Measurements from ENCODE around the gene IRAG1.
"Not testable (repeated sequence)": the region's sequence is repeated elsewhere in the genome, so short reads cannot be mapped to it uniquely, and the experiment has no call there.

Gene IRAG1

GRCh38 chr11:10683429-10683828 is 10.1 kb downstream of the IRAG1 start:
- Mint-ChIP-seq H3K9me3 (no peaks in the 10 kb centered on the region), H3K4me3 (no peak overlapping the region), H3K4me1 (ENCODE audit: low read depth) (no peaks in the 10 kb centered on the region), H3K27me3 (peaks cover 11% of the 10 kb centered on the region), H3K27ac (no peak overlapping the region), H3K36me3 (ENCODE audit: low read depth) (no peaks in the 10 kb centered on the region)

DNA sequence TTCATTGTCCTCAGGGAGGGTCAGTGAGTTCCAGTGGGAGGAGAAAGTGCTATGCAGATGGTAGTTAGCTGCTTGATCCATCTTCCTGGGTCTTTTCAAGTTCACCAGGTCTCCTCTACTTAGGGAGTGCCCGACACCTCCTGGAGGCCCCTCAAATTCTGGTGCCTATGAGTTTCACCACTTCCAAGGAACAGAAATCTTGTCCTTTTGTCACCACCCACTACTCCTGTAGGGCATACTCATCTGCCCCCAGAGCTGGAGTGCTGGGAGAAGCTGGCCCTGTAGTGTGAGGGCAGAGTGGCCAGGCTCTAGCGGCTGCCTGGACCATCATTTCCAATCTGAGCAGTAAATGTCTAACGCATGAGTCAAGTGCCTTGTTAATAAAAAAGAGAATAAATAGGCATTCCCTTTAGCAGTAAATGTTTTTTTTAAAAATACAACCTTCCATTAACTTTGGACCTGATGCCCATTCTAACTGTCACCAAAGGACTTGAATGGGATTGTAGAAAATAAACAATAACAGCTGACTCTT is 12.5 kb downstream of the IRAG1 start:
- no peaks in the 10 kb centered on the region for H3K9me3 Mint-ChIP-seq
- H3K27me3 Mint-ChIP-seq: peaks cover 23% of the 10 kb centered on the region
- no peaks in the 10 kb centered on the region for H3K4me1 Mint-ChIP-seq (ENCODE audit: low read depth)

DNA sequence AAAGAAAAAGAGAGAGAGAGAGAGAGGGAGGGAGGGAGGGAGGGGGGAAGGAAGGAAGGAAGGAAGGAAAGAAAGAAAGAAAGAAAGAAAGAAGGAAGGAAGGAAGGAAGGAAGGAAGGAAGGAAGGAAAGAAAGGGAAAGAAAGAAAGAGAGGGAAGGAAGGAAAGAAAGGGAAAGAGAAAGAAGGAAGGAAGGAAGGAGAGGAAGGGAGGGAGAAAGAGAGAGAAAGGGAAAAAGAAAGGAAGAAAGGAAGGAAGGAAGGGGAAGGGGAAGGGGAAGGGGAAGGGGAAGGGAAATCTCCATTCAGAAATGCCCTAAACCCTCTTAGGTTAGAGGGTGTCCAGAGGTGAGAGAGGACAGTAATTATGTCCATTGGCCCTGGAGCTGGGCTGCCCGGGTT is 13.3 kb downstream of the IRAG1 start:
- not testable (repeated sequence) for H3K9me3 Mint-ChIP-seq; H3K27ac Mint-ChIP-seq; H3K36me3 Mint-ChIP-seq (ENCODE audit: low read depth); H3K4me3 Mint-ChIP-seq; H3K4me1 Mint-ChIP-seq (ENCODE audit: low read depth)
- H3K27me3 Mint-ChIP-seq: peaks cover 30% of the 10 kb centered on the region

More for the DNA sequence above, 12.5 kb downstream of the IRAG1 start:
- no peaks in the 10 kb centered on the region for H3K36me3 Mint-ChIP-seq (ENCODE audit: low read depth)
- no peak overlapping the region for H3K27ac Mint-ChIP-seq
- no peak overlapping the region for H3K4me3 Mint-ChIP-seq

DNA sequence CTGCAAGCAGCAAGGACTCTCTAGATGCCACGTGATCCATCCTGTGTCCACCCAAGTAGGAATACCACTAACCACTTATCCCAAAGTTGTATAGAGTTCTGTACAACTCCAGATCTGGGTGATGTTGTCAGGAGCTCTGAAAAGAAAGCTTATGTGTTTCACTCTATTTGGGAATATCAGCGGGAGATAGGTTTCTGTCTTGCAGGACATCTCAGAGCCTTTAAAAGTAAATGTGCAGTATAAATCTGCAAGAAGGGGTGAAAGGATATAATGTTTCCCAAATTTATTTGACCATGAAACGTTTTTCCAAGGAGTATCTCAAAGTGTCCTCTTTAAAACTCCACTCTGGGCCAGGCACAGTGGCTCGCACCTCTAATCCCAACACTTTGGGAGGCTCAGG is 13.9 kb downstream of the IRAG1 start:
- Mint-ChIP-seq H3K27me3 (peaks cover 34% of the 10 kb centered on the region), H3K27ac (no peak overlapping the region), H3K4me1 (ENCODE audit: low read depth) (no peaks in the 10 kb centered on the region), H3K9me3 (no peaks in the 10 kb centered on the region), H3K4me3 (no peak overlapping the region), H3K36me3 (ENCODE audit: low read depth) (no peaks in the 10 kb centered on the region)

GRCh38 chr11:10678101-10678500 is 15.5 kb downstream of the IRAG1 start:
- Mint-ChIP-seq H3K27ac (no peak overlapping the region), H3K4me3 (no peak overlapping the region), H3K4me1 (ENCODE audit: low read depth) (no peaks in the 10 kb centered on the region), H3K27me3 (peaks cover 46% of the 10 kb centered on the region), H3K36me3 (ENCODE audit: low read depth) (no peaks in the 10 kb centered on the region), H3K9me3 (no peaks in the 10 kb centered on the region)

DNA sequence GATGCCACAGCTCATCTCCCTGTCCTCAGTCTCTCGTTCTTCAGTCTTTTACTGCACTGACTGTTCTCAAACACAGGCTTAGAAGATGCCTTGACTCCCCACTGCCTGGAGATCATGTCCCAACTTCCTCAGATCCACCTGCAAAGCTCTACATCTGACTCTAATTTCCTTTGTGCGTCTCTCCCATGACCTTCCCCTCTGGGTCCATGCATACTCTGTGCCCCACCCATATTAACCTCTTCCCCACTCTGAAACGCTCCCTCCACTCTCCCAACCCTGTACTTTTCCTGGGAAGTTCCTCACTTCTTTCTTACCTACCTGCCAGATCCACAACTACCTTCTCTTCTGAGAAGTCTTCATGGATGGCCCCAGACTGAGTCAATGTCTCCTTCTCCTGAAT is 16.6 kb downstream of the IRAG1 start:
- no peak overlapping the region for H3K27ac Mint-ChIP-seq

GRCh38 chr11:10674911-10675440 is 18.6 kb downstream of the IRAG1 start:
- Mint-ChIP-seq H3K9me3 (no peaks in the 10 kb centered on the region), H3K27me3 (peaks cover 52% of the 10 kb centered on the region), H3K27ac (no peak overlapping the region), H3K4me1 (ENCODE audit: low read depth) (no peaks in the 10 kb centered on the region), H3K36me3 (ENCODE audit: low read depth) (no peaks in the 10 kb centered on the region), H3K4me3 (no peak overlapping the region)

More for the DNA sequence above, 16.6 kb downstream of the IRAG1 start:
- no peaks in the 10 kb centered on the region for H3K9me3 Mint-ChIP-seq
- H3K36me3 Mint-ChIP-seq (ENCODE audit: low read depth): no peaks in the 10 kb centered on the region
- H3K4me3 Mint-ChIP-seq: no peak overlapping the region
- peaks cover 49% of the 10 kb centered on the region for H3K27me3 Mint-ChIP-seq
- no peaks in the 10 kb centered on the region for H3K4me1 Mint-ChIP-seq (ENCODE audit: low read depth)

GRCh38 chr11:10674440-10674855 is 19.1 kb downstream of the IRAG1 start:
- Mint-ChIP-seq H3K4me1 (ENCODE audit: low read depth) (no peaks in the 10 kb centered on the region), H3K36me3 (ENCODE audit: low read depth) (no peaks in the 10 kb centered on the region), H3K27me3 (peaks cover 49% of the 10 kb centered on the region)

GRCh38 chr11:10673501-10674062 is 20.0 kb downstream of the IRAG1 start:
- no peak overlapping the region for H3K27ac Mint-ChIP-seq
- no peaks in the 10 kb centered on the region for H3K9me3 Mint-ChIP-seq
- no peaks in the 10 kb centered on the region for H3K36me3 Mint-ChIP-seq (ENCODE audit: low read depth)
- no peaks in the 10 kb centered on the region for H3K4me1 Mint-ChIP-seq (ENCODE audit: low read depth)
- no peak overlapping the region for H3K4me3 Mint-ChIP-seq
- peaks cover 42% of the 10 kb centered on the region for H3K27me3 Mint-ChIP-seq

More at GRCh38 chr11:10674440-10674855, 19.1 kb downstream of the IRAG1 start:
- Mint-ChIP-seq H3K4me3 (no peak overlapping the region), H3K9me3 (no peaks in the 10 kb centered on the region), H3K27ac (no peak overlapping the region)

DNA sequence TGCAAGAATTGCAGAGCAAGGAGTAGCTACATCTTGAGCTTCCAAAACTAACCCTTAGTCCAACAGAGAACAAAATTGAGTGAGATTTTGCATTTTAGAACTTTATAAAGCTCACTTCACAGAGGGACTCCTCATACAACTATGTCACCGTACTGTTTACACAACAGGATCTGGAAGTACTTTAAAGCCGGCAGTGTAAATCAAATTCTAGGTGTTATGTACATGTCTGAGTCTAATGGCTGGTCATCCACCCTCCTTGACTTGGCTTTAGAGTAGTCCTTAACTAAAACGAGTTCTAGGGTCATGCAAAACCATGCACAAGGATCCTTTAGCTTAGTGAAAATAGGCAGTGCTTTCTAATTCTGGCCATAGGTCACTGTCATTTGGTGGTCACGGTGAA is 23.5 kb downstream of the IRAG1 start:
- Mint-ChIP-seq H3K9me3 (no peaks in the 10 kb centered on the region), H3K27ac (no peak overlapping the region), H3K4me3 (no peak overlapping the region), H3K36me3 (ENCODE audit: low read depth) (no peaks in the 10 kb centered on the region), H3K27me3 (peaks cover 21% of the 10 kb centered on the region), H3K4me1 (ENCODE audit: low read depth) (no peaks in the 10 kb centered on the region)

DNA sequence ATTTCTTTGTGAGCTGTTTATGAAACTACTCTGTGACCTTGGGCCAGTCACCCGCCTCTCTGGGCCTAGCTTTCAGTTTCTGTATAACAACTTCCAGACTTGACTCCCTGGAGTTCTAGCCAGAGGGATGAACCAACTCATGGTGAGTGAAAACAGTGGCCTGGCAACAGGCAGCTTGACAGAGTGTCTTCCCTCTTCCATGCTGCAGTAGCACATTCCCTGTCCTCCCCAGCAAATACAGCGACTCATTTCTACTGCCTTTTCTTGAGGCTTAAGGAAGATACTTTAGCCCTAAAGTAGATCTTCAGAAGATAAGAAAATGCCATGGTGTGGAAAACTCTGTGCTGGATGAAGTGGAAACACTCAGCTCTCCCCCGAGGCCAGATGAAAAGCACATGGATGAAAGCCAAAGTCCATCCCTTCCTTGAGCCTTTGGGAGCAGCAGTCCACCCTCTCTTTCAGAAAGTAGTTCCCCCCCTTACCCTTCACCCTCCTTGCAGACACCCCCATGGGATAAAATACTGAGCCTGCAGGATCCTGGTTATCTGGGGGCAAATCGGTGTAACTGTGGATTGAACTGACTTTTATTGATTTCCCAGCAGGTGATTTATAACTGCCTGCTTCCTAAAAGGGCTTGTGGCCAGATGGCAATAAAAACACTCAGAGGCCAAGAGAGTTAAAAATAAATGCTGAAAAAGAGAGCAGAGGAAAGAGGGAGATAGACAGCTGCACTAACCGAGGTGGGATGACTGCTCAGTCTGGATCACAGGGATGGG is 24.1 kb downstream of the IRAG1 start:
- Mint-ChIP-seq H3K27me3 (peaks cover 17% of the 10 kb centered on the region), H3K4me1 (ENCODE audit: low read depth) (no peaks in the 10 kb centered on the region), H3K27ac (no peak overlapping the region)

DNA sequence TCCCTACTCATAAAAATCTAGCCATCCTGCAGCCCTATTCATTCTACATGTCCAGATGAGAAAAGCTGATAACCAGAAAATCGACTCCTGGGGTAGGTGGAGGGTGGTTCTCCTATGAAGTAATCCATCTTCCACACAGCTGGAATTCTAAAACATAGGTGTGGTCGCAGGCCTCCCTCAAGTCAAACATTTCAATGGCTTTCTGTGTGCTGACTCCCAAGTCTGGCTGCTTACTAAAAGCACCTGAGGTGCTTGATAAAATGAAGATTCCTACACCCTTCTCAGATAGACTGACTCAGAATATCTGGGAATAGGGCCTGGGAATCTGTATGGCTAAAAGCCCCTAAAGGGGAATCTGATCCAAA is 26.1 kb downstream of the IRAG1 start:
- no peak overlapping the region for H3K4me3 Mint-ChIP-seq
- no peaks in the 10 kb centered on the region for H3K36me3 Mint-ChIP-seq (ENCODE audit: low read depth)
- H3K27me3 Mint-ChIP-seq: peaks cover 7% of the 10 kb centered on the region
- H3K9me3 Mint-ChIP-seq: no peaks in the 10 kb centered on the region
- H3K4me1 Mint-ChIP-seq (ENCODE audit: low read depth): no peaks in the 10 kb centered on the region
- no peak overlapping the region for H3K27ac Mint-ChIP-seq

More for the DNA sequence above, 24.1 kb downstream of the IRAG1 start:
- Mint-ChIP-seq H3K36me3 (ENCODE audit: low read depth) (no peaks in the 10 kb centered on the region), H3K4me3 (no peak overlapping the region), H3K9me3 (no peaks in the 10 kb centered on the region)

- H3K36me3 Mint-ChIP-seq (ENCODE audit: low read depth): no peaks in the 10 kb centered on the region
- peaks cover 3% of the 10 kb centered on the region for H3K27me3 Mint-ChIP-seq
- H3K4me3 Mint-ChIP-seq: no peak overlapping the region
- no peaks in the 10 kb centered on the region for H3K4me1 Mint-ChIP-seq (ENCODE audit: low read depth)
- no peaks in the 10 kb centered on the region for H3K9me3 Mint-ChIP-seq
- H3K27ac Mint-ChIP-seq: no peak overlapping the region
These were observed 26.7 kb downstream of the IRAG1 start for GRCh38 chr11:10666556-10667520.

DNA sequence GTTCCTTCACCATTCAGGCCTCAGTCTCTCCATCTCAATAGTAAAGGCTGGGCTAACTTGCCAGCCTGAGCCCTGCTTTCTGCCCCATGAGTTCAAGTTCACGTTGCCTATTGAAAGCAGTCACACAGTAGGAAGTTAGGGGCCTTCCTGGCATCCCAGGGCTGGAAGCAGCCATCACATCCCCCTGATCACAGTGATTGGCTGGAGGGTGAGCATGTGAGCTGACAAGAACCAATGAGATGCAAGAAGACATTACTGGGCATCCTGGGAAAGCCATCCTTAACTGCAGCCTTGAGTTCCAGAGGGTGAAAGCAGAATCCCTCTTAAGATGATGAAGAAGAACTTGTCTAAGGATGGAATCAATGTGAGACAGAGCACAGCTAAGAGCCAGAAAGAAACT is 29.1 kb downstream of the IRAG1 start:
- Mint-ChIP-seq H3K9me3 (no peaks in the 10 kb centered on the region), H3K27me3 (no peaks in the 10 kb centered on the region), H3K4me3 (no peak overlapping the region), H3K36me3 (ENCODE audit: low read depth) (no peaks in the 10 kb centered on the region), H3K27ac (no peak overlapping the region), H3K4me1 (ENCODE audit: low read depth) (peaks cover 4% of the 10 kb centered on the region)

Measured in stimulated activated naive CD8-positive, alpha-beta T cell treated with anti-CD3 and anti-CD28 coated beads, Interleukin-15, Interleukin-2, amounts not matched to agents 100 ng/mL and 50 ng/mL, for 24 hours (primary cell).